Measurements from ENCODE around the gene PPFIA1.

The PPFIA1 gene

DNA sequence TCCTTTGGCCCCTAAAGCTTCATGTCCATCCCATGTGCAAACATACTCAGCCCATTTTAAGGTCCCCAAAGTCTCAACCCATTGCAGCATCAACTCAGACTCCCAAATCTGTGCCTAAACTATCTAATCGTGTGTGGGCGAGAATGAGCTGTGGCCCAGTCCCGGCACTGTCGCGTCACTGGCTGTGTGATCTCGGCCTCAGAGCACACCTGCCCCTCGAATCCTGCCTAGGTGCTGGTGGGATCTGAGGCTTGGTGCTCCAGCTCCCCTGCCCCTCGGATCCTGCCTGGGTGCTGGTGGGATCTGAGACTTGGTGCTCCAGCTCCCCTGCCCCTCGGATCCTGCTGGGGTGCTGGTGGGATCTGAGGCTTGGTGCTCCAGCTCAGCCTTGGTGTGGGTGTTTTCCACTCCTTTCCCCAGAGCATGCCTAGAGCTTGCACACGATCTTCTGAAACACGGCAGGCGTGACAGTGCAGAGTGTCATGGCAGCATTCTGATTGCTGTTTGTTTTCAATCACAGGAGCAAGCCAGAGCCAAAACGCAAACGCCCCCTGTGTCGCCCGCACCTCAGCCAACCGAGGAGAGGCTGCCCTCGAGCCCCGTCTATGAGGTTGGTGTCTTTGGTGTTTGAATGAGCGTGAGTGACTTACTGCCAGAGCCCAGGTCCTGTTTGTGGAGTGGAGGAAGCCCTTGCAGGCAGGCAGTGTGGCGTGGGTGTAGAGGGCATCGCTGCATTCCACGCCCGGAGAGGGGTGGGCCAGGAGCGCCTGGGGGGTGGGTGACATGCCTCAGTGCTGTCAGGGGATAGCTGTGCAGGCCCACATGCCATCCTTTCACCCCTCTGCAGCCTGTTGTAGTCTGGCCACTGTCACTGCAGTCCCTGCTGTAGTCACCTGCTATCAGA is 160.4 kb downstream of the PPFIA1 start:
- H3K36me3 Mint-ChIP-seq (ENCODE audit: low read depth) = peaks cover 66% of the 10 kb centered on the region
- H3K9me3 Mint-ChIP-seq = no peaks in the 10 kb centered on the region
- H3K4me3 Mint-ChIP-seq = no peak overlapping the region
- no peak for DNase-seq
- no peak overlapping the region for H3K27ac Mint-ChIP-seq
- H3K4me1 Mint-ChIP-seq (ENCODE audit: low read depth) = no peaks in the 10 kb centered on the region
- peaks cover 3% of the 10 kb centered on the region for H3K27me3 Mint-ChIP-seq

DNA sequence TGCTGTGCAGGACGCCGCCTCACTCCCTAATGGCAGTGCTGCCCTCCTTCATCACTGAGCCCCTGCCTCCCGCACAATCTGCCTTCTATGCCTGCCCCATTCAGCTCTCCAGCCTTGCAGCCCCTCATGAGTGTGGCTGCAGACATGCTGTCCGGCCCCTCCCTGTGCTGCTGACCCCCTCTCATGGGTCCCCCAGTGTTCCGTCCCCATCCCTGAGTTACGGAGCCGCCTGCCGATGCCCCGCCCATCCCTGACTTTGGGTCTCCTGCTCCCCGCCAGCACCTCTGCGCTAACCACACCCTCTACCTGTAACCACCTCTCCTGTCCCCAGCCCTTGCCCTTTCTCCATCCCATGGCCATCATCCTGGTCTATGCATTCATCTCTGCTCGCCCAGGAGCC is 161.1 kb downstream of the PPFIA1 start:
- H3K4me3 Mint-ChIP-seq = no peak overlapping the region
- peaks cover 3% of the 10 kb centered on the region for H3K27me3 Mint-ChIP-seq
- no peaks in the 10 kb centered on the region for H3K4me1 Mint-ChIP-seq (ENCODE audit: low read depth)
- no peak overlapping the region for H3K27ac Mint-ChIP-seq
- H3K9me3 Mint-ChIP-seq = no peaks in the 10 kb centered on the region
- no peak for DNase-seq
- H3K36me3 Mint-ChIP-seq (ENCODE audit: low read depth) = peaks cover 71% of the 10 kb centered on the region

DNA sequence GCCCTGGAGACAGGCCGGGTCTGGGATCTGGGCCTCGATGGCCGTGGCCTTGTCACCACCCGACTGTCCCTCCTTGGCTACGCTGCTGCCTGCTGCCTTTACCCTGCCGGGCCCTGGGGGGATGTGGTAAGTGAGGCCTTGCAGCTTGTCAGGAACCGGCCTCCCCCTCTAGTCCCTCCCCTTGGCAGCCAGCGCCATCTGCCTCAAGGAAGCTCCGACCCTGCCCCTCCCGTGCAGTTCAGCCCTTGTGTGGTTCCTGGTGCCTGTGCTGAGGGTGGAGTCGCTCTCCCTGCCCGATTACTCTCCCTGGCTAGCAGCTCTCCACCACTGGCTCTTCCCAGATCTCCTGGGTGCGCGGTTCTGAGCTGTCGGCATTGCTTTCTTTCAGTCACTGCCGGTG is 161.6 kb downstream of the PPFIA1 start:
- DNase-seq = no peak
- Mint-ChIP-seq H3K27ac (no peak overlapping the region), H3K4me1 (ENCODE audit: low read depth) (no peaks in the 10 kb centered on the region), H3K9me3 (no peaks in the 10 kb centered on the region), H3K4me3 (no peak overlapping the region), H3K36me3 (ENCODE audit: low read depth) (peaks cover 73% of the 10 kb centered on the region), H3K27me3 (peaks cover 3% of the 10 kb centered on the region)

DNA sequence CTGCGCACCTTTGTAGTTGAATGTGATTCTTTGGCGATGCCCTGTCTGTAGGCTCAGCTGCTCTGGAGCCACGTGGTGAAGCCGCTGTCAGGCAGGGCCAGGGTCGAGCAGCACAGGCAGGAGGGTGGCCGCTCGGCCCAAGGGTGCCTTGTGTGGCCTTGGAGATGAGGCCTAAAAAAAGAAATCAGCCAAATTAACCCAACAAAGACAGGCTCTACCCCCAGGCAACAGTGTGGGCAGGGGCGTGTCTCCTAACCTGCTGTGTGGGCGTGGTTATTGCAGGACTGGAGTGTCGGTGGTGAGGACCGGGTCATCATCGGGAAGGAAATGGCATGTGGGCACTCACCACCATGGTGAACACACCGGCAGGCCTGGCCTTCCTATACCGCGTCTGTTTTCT is 162.1 kb downstream of the PPFIA1 start:
- Mint-ChIP-seq H3K27ac (no peak overlapping the region), H3K27me3 (peaks cover 5% of the 10 kb centered on the region)

GRCh38 chr11:70433038-70433437 is 162.5 kb downstream of the PPFIA1 start:
- H3K4me1 Mint-ChIP-seq (ENCODE audit: low read depth) = no peaks in the 10 kb centered on the region
- no peak overlapping the region for H3K27ac Mint-ChIP-seq
- no peak overlapping the region for H3K4me3 Mint-ChIP-seq
- H3K36me3 Mint-ChIP-seq (ENCODE audit: low read depth) = peaks cover 68% of the 10 kb centered on the region
- H3K27me3 Mint-ChIP-seq = peaks cover 6% of the 10 kb centered on the region
- no peak for DNase-seq
- no peaks in the 10 kb centered on the region for H3K9me3 Mint-ChIP-seq

More for the DNA sequence above, 162.1 kb downstream of the PPFIA1 start:
- no peaks in the 10 kb centered on the region for H3K9me3 Mint-ChIP-seq
- DNase-seq = no peak
- no peaks in the 10 kb centered on the region for H3K4me1 Mint-ChIP-seq (ENCODE audit: low read depth)
- peaks cover 69% of the 10 kb centered on the region for H3K36me3 Mint-ChIP-seq (ENCODE audit: low read depth)
- no peak overlapping the region for H3K4me3 Mint-ChIP-seq

DNA sequence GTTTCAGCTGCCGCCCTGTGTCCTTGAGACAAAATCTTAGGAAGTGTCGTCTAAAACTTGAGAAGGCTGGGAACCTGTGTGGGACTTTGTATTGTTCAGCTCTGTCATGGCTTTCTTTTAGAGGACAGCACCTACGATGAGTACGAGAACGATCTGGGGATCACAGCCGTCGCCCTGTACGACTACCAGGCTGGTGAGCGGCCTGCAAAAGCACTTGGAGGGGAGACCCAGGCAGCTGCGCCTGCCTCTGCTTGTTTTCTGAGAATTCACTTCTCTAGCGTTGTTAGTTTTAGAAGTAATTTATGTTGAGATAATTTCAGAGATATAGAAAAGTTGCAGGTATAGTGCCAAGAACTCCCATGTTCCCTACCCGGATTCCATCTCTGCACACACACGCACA is 163.0 kb downstream of the PPFIA1 start:
- H3K9me3 Mint-ChIP-seq = no peaks in the 10 kb centered on the region
- no peaks in the 10 kb centered on the region for H3K4me1 Mint-ChIP-seq (ENCODE audit: low read depth)
- peaks cover 68% of the 10 kb centered on the region for H3K36me3 Mint-ChIP-seq (ENCODE audit: low read depth)
- DNase-seq = no peak
- peaks cover 6% of the 10 kb centered on the region for H3K27me3 Mint-ChIP-seq
- H3K4me3 Mint-ChIP-seq = no peak overlapping the region
- H3K27ac Mint-ChIP-seq = no peak overlapping the region

Data from activated T-cell treated with anti-CD3 and anti-CD28 coated beads, Interleukin-2, amount 50 U/mL, for 24 hours (primary cell).